ENCODE results near the gene DHX35. TPM values are rescaled to one million over a fixed set of nuclear protein-coding genes. Genes with fewer than 3 reads are reported as not detected.

The DHX35 gene
- total and polyA plus RNA-seq, 2 of the 4 experiments (the other 2 are of a cell fraction): 9.1 to 13.5 TPM

DNA sequence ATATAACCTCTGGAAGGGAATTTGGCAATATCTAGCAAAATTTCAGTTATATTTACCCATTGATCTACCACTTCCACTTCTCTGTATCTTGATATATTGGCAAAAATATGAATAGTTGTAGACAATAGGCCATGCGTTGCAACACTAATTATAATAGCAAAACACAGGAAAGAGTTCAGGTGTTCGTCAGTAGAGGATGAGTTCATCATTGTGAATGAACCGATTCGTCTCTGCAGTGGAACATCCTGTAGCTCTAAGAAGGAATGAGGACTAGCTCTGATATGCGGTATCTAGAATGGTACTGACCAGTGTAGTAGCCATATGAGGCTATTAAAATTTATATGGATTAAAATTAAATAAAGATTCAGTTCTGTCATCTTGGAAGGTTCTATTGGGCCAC, 27.6 kb upstream of the DHX35 start:
- in situ Hi-C loops (cut with MboI; ENCODE audit: low sequenced_read_pairs): no loop called here
- POLR2A ChIA-PET (ENCODE audit: unreplicated experiment): no interaction called here

More for the DNA sequence above, 27.6 kb upstream of the DHX35 start:
- H3K27me3 ChIP-seq (ENCODE audit: control insufficient read depth, insufficient read depth, low read length): no peaks in the 10 kb centered on the region
- H3K18ac ChIP-seq (ENCODE audit: low read depth, low read length): no peak overlapping the region
- peaks cover 8% of the 10 kb centered on the region for H3K4me1 ChIP-seq (ENCODE audit: control insufficient read depth, insufficient read depth, low read length)
- H3K9me1 ChIP-seq (ENCODE audit: insufficient read depth, low read length): peaks cover 27% of the 10 kb centered on the region
- BruUV-seq (replicated peaks): no TSS peak
- H3K14ac ChIP-seq (replicated peaks; ENCODE audit: low read depth, low read length): no peak overlapping the region
- H3K4me3 ChIP-seq (ENCODE audit: insufficient read depth, low read depth, low read length): no peak overlapping the region
- DNase-seq (no peak), ATAC-seq (ENCODE audit: low read depth) (no peak)
- TF ChIP-seq CTCF (conservative IDR thresholded peaks at IDR 0.05; ENCODE audit: low read depth, low read length) (no peak), CHD1 (IDR thresholded peaks at IDR 0.05; ENCODE audit: low read depth, low read length) (no peak)
- no peak overlapping the region for H4K8ac ChIP-seq (ENCODE audit: low read depth in 2 of 2, low read length in 2 of 2)
- H3K56ac ChIP-seq (ENCODE audit: extremely low read depth, insufficient read depth, low read length): no peak overlapping the region
- no peaks in the 10 kb centered on the region for H3K36me3 ChIP-seq (ENCODE audit: control insufficient read depth, insufficient read depth, low read length)
- H3K9ac ChIP-seq (ENCODE audit: low read depth, low read length): no peak overlapping the region
- peaks cover 37 to 73% of the 10 kb centered on the region in 2 experiments for H3K79me1 ChIP-seq (ENCODE audit: low read depth in 1 of 2, low read length in 2 of 2)
- no peak overlapping the region for H4K5ac ChIP-seq (ENCODE audit: low read depth, low read length)
- no peaks in the 10 kb centered on the region for H3K9me3 ChIP-seq (ENCODE audit: control insufficient read depth, insufficient read depth, low read length)
- H2AK5ac ChIP-seq (ENCODE audit: low read depth, low read length): no peak overlapping the region
- dilution Hi-C loops (cut with HindIII; ENCODE audit: low sequenced_read_pairs, unreplicated experiment): no loop called here
- no peak overlapping the region for H2BK20ac ChIP-seq (ENCODE audit: low read depth, low read length)
- WGBS, 2 experiments (ENCODE audit: extremely low coverage in 2 of 2, insufficient read length in 1 of 2): 100% methylated on average over 3 of the region's 5 CpGs; no CpG with 5 or more reads in 1 of the 2 experiments
- no peak overlapping the region for H3K27ac ChIP-seq (ENCODE audit: insufficient read depth, low read length)
- no peak overlapping the region for H4K91ac ChIP-seq (ENCODE audit: insufficient read depth, low read depth, low read length)
- CTCF ChIA-PET: no interaction called here
- H2BK120ac ChIP-seq (ENCODE audit: low read depth, low read length): no peak overlapping the region
- H2BK5ac ChIP-seq (ENCODE audit: low read depth, low read length, poor library complexity, severe bottlenecking): no peak overlapping the region
- intact Hi-C loops (cut with micrococcal nuclease): no loop called here
- H4K20me1 ChIP-seq (ENCODE audit: insufficient read depth, low read length): peaks cover 11% of the 10 kb centered on the region; the same call in 1 of the 2 replicates
- no peak overlapping the region for H2BK15ac ChIP-seq (ENCODE audit: low read depth, low read length)
- H2AK9ac ChIP-seq (replicated peaks; ENCODE audit: low read depth, low read length, poor library complexity): no peak overlapping the region
- H3K4ac ChIP-seq (ENCODE audit: low read depth, low read length): no peak overlapping the region
- no peak overlapping the region for H3K23ac ChIP-seq (ENCODE audit: low read depth, low read length)
- no peak overlapping the region for H3K4me2 ChIP-seq (ENCODE audit: low read depth, low read length)
- no peak overlapping the region for H2AFZ ChIP-seq (replicated peaks; ENCODE audit: low read length, poor library complexity)

All from IMR-90 (cell line).